Activated CD4-positive, alpha-beta T cell treated with anti-CD3 and anti-CD28 coated beads for 48 hours (primary cell): ENCODE measurements around the gene HSPG2.

ENCODE experiments used
- DNase-seq: peaks from one replicate; pipeline ENCODE4 v3.0.0-alpha.2; 2020

The HSPG2 gene

GRCh38 chr1:21896652-21897532, 40.2 kb downstream of the HSPG2 start:
- no peak for DNase-seq

GRCh38 chr1:21896026-21896425, 41.1 kb downstream of the HSPG2 start:
- no peak for DNase-seq

GRCh38 chr1:21894034-21894881, 42.9 kb downstream of the HSPG2 start:
- DNase-seq, result no peak

GRCh38 chr1:21893046-21893805, 43.9 kb downstream of the HSPG2 start:
- DNase-seq, result no peak

- no peak for DNase-seq
Observed at GRCh38 chr1:21891621-21892479, 45.3 kb downstream of the HSPG2 start.

GRCh38 chr1:21891081-21891480, 46.0 kb downstream of the HSPG2 start:
- DNase-seq, result no peak

- DNase-seq, result no peak
Observed at GRCh38 chr1:21888500-21888899, 48.6 kb downstream of the HSPG2 start.

- no peak for DNase-seq
Observed at GRCh38 chr1:21887796-21888195, 49.3 kb downstream of the HSPG2 start.

- no peak for DNase-seq
Observed at GRCh38 chr1:21887216-21887736, 49.8 kb downstream of the HSPG2 start.

- DNase-seq, result no peak
Observed at GRCh38 chr1:21886486-21887215, 50.5 kb downstream of the HSPG2 start.

GRCh38 chr1:21885236-21886037, 51.7 kb downstream of the HSPG2 start:
- DNase-seq, result no peak

- no peak for DNase-seq
Observed at GRCh38 chr1:21884456-21885235, 52.5 kb downstream of the HSPG2 start.

- no peak for DNase-seq
Observed at GRCh38 chr1:21882721-21883415, 54.2 kb downstream of the HSPG2 start.

GRCh38 chr1:21881250-21881649, 55.9 kb downstream of the HSPG2 start:
- DNase-seq, result no peak

- no peak for DNase-seq
Observed at GRCh38 chr1:21880619-21880970, 56.5 kb downstream of the HSPG2 start.

- no peak for DNase-seq
Observed at GRCh38 chr1:21879928-21880618, 57.0 kb downstream of the HSPG2 start.

- no peak for DNase-seq
Observed at GRCh38 chr1:21878840-21879478, 58.2 kb downstream of the HSPG2 start.
